HG03571 (cell line): ENCODE results near the gene CRTC3.
"Not testable (repeated sequence)": the region's sequence is repeated elsewhere in the genome, so short reads cannot be mapped to it uniquely, and the experiment has no call there.

ENCODE experiments used
- ATAC-seq: cut with Tn5 transposase; IDR thresholded peaks from one replicate; pipeline ENCODE4 v1.9.1; 2021; ENCODE audit not compliant: unreplicated experiment

CRTC3 gene

DNA sequence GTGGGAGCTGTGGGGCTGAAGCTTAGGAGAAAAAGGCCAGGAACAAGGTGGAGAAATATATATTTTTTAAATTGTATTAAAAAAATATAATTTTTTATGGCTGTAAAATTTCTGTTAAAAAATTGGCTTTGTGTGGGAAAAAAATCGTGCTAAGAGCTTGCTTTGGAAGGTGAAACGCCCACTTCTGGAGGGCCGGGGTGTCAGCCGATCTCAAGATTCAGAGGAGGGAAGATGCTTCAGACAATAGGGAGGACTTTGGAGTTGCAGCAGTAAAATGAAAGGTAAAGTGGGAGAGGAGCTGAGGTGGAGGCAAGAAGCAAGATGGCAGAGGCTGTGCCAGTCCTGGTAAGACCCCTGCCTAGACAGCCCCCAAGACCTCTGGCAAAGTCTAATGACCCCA lies 141.5 kb downstream of the CRTC3 start:
- ATAC-seq, result no peak

DNA sequence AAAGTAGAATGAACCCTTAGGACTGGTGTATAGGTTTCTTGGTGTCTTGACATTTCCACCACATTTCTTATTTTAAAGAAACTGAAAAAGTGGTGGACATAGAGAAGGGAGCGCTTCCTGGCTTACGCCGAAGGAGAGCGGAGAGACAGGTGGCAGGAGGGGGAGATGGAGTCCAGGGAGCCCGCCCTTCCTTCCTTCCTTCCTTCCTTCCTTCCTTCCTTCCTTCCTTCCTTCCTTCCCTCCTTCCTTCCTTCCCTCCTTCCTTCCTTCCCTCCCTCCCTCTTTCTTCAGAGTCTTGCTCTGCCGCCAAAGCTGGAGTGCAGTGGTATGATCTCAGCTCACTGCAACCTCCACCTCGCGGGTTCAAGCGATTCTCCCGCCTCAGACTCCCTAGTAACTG lies 143.6 kb downstream of the CRTC3 start:
- ATAC-seq, result not testable (repeated sequence)

DNA sequence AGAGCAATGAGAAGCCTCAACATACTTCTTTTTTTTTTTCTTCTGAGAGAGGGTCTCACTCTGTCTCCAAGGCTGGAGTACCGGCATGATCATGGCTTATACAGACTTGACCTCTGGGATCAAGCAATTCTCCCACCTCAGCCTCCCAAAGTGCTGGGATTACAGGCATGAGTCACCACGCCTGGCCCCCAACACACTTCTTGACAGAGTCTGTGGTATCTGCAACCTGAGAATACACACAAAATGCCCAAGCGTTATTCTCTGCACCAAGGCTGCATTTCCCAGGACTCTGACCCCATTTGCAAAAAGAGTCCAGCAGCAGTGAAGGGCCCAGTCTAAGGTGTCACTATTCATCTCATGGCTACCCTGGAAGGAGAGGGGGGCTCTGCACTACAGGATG lies 144.8 kb downstream of the CRTC3 start:
- no peak for ATAC-seq

DNA sequence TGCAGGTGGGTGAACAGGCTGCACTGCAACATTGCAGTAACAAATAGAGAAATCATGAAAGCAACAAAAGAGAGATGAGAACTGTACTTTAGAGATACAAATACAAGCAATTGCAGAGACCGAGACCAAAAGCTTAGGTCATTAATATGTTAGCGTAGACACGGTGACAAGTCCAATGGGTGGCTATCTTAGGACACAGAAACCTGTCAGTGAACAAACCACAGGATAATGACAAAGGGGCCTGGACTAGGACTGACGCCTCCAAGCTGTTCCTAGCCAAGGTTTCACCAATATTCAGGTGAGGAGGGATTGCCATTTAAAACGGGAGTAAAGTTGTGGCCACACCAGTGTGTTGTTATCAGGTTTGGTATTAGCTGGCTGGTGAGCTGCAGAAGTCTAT lies 145.7 kb downstream of the CRTC3 start:
- ATAC-seq, result no peak

DNA sequence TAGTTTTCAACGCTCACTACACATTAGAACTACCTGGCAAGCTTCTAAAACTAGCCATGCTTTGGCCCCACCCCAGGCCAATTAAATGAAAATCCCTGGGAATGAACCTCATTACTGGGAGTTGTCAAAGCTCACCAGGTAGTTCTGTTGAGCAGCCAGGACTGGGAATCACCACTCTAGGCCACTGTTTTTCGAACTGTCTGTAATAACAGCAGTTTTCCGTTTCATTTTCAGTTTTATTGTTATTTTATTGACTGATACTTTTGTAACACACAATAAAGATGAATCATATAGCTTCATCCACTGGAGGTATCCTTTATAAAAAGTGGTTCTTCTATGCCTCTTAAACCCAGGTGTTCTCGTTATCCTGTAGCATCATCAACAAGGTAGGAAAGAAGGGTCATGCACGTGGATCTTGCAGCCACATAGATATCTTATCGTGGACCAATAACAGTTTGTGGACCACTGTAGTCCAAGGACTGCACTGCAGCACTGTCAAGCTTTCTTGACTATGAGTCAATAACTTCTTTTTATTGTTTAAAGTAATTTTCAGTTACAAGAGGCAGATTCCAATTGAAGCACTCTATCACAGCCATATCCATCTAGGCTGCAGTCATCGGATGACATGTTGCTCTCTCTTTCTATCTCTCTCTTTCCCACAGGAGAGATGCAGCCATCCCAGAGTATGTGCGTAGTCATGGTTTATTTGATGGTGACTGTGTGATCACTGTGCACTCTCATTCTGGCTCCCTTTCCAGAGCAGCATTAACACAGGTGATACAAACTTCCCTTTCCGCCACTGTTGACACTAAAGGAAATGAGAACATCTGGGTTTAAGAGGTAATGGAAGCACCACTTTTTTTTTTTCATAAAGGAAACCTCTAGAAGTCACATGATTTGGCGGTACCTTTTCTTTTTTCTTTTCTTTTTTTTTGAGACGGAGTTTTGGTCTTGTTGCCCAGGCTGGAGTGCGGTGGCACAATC lies 148.4 kb downstream of the CRTC3 start:
- ATAC-seq, result no peak

DNA sequence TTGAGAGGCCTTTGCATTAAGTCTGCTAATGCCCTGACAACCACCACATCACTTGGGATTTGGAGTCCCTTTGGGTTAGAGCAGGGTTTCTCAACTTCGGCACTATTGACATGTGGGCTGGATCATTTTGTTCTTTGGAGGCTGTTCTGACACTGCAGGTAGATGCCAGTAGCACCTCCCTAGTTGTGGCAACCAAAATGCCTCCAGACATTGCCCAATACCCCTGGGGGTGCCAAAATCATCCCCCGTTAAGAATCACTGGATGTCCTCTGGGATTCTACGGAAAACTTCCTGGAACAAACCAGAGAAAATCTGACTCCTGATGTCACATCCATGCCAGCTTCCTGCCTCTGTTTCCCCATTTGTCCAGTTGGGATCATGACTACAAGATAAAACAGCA lies 150.2 kb downstream of the CRTC3 start:
- no peak for ATAC-seq

DNA sequence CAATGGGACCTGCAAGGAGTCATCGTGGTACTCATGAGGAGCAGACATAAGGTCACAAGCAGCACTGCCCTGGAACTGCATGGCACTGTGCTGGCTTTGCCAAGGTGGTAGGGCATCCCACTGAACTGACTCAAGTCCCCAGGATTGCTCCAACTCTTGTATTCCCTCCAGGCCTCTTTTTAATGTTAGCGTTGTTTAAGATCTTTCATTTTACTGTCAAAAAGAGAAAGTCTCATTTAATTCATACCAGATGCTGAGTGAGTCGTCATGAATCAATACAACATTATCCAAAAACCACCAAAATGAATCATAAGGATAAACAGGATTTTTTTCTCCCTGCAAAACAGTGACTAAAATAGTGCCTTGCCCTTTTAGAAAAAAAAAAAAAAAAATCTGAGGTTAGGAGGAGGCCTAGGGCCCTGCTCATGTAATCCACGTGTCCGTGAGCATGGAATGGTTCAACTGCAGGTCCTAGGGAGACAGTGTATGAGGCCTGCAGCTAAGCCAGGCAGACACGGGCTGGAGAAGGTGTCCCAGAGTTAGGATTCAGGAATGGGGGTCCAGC lies 150.7 kb downstream of the CRTC3 start:
- no peak for ATAC-seq

DNA sequence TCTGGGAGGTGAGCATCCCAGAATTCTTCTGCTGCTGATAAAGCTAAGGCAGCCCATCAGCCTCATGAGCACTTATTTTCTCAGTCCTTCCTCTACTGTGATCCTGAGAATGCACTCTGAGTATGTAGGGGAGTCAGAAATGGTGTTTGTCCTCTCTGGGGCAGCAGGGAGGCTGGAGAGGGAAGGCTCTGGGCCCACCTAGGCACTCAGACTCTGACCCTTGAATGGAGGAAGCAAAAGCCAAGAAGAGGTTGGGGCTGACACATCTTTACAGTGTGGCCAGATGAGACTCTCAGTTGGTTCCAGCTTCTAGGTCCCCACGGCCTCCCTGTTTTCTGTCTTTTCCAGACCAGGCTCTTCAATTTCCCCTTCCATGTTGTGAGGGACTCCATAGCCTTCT lies 151.3 kb downstream of the CRTC3 start:
- ATAC-seq, result no peak

DNA sequence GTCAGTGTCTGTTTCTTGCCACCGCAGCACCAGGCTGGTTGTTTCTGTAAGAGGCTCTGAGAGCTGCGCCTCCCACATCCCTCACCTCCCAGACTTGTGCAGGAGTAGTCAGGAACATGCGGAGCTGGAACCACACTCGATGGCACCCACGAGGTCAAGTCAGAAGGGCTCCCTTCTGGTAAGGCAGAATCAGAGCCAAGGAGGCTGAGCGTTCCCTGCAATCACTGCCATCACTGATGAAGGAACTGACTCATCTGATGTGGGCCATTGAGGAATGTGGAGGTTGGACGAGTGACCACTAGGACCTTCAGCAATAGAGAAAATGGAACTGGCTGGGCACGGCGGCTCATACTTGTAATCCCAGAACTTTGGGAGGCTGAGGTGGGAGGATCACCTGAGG lies 151.8 kb downstream of the CRTC3 start:
- no peak for ATAC-seq

DNA sequence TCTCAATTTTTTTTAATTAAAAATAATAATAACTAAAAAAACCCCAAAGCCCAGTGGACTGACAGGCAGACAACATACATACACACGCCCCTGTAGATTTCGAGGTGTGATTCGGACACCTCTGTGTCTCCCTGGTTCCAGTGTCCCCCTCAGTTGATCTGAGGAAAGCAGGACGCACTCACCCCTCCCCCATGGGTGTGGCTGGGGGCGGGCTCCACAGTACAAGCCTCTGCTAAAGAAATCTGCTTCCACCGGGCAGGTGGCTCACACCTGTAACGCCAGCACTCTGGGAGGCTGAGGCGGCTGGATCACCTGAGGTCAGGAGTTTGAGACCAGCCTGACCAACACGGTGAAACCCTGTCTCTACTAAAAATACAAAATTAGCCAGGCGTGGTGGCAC lies 153.6 kb downstream of the CRTC3 start:
- no peak for ATAC-seq

DNA sequence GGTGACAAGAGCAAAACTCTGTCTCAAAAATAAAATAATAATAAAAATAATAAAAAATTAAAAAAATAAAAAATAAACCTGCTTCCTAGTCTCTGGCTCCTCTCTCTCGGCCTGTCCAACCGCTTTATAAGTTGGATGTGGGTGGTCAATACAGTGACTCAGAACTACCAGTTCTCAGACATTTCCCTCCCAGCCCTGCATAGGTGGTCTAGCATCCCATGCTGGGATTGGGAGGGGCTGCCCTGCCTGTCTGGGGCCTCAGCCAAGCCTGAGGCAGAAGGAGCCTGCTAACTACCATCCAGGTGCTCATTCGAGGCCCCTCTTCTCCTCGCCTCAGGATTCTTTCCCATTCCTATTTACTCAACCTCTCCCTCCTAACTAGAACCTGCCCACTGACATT lies 154.2 kb downstream of the CRTC3 start:
- ATAC-seq, result no peak

DNA sequence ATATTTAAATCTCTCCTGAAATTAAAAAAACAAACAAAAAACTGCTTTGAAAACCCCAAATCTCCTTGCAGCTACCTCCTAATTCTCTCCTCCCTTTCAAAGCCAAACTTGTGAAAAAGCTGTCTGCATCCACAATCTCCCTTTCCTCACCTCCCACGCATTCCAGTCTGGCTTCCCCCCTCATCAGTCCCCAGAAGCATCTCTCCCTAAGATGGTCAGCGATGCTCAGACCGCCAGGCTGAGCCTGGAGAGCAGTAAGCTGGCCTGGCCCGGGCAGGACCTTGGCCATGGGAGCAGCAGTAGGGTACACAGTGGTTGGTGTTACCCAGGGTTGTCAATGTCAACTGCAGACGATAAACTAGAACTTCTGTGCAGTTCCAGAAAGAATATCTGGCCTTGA lies 154.6 kb downstream of the CRTC3 start:
- no peak for ATAC-seq

DNA sequence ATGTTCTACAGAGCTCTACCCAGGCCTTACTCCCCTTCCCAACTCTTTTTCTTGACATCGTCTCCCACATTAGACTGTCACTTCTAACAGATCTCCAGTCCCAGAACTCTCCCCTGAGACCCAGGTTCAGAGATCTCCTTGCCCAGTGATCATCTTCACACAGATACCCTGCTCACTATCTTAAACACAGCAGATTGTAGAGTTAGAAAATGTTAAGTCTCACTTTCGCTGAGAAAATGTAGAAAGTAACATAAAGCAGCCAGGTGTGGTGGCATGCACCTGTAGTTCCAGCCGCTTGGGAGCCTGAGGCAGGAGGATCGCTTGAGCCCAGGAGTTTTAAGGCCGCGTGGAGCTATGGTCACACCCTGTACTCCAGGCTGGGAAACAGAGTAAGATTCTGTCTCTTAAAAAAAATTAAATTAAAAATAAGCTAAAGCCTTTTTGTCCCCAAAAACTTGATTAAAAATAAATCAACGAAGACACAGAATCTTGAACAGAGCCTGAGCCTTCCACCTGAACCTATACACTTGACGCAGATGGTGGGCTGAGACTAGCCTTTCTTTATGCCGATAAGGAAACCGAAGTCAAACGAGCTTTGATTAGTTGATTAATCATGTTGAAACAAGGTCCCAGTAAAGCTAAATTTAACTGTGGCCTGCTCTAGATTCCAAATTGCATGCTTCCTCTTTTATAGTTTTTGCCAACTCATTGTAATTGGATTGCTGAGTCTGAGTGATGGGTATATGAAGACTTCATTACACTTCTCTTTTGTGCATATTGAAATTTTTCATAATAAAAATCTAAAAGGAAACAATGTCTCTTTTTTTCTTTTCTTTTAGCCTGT lies 156.1 kb downstream of the CRTC3 start:
- ATAC-seq, result peak; percentile 26

DNA sequence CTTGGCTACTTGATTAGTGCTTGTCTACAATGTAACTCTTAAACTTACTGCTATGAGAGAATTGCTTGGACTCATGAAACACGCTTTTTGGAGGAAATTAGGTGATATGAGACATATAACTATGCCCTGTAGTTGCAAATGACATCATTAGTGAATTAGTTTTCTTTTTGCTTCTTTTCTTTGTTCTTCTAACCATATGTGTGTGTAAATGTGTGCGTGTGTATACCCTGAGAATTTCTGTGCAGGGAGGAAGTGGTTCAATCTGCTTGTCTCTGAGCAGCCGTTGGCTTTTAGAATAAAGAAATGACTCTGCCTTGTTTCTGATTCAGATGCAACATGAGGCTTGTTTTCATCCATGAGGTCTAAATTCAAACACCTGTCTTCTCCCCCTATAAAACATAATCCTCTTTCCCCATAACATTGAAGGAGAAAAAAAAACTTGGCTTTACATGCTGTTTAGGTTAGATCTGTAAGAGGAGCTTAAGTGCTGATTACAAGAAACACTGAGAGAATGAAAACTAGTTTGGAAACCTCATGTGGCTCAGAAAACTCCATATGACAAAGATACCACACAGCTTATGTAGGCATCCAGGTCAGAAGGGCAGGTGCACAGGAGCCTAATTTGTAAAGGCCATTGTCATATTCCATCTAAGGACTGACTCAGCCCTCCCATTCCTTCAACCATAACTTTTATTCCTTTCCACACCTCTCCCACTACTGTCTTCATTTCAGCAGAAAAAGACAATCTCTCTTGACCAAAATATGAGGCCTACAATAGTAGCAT lies 156.9 kb downstream of the CRTC3 start:
- peak; percentile 82 for ATAC-seq

DNA sequence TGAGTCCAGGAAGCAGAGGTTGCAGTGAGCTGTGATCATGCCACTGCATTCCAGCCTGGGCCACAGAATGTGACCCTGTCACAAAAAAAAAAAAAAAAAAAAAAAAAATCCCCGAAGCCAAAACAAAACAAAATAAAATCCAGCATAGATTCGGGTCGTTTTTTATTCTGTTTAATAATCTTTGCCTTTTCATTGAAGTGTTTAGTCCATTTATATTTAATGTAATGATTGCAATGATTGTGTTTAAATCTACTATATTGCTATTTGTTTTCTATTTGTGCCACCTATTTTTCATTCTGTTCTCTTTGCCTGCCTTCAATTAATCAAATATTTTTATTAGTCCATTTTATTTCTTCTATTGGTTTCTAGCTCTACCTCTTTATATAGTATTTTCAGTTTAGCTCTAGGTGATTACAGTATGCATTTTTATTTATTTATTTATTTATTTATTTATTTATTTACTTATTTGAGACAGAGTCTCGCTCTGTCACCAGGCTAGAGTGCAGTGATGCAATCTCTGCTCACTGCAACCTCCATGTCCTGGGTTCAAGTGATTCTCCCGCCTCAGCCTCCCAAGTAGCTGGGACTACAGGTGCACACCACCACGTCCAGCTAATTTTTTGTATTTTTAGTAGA lies 159.7 kb downstream of the CRTC3 start:
- ATAC-seq, result not testable (repeated sequence)

DNA sequence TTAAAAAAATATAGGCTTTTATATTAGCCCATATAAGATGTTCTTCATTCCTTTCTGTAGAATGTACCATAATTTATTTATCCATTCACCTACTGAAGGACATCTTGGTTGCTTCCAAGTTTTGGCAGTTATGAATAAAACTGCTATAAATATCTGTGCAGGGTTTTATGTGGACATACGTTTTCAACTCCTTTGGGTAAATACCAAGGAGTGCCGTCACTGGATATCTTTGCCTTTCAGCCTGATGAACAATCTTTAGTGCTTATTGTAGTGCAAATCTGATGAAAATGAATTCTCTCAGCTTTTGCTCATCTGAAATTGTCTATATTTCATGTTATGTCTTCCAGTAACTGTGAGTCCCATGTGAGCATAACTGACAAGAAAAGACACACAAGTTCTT lies 160.9 kb downstream of the CRTC3 start:
- no peak for ATAC-seq

DNA sequence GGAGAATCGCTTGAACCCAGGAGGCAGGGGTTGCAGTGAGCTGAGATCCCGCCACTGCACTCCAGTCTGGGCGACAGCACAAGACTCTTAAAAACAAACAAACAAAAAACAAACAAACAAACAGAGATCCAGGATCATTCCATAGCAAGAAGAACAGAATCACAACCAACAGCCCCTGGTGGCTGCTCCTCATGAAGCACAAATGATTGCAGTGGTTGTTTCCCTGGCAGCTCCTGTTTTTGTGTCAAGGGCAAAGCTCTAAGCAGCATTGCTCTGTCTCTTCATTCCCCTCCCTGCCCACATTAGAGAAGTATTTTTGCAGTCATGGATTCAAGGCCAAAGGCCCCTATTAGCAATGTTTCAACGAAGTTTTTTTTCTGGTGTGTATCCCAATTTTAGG lies 161.6 kb downstream of the CRTC3 start:
- ATAC-seq, result no peak

DNA sequence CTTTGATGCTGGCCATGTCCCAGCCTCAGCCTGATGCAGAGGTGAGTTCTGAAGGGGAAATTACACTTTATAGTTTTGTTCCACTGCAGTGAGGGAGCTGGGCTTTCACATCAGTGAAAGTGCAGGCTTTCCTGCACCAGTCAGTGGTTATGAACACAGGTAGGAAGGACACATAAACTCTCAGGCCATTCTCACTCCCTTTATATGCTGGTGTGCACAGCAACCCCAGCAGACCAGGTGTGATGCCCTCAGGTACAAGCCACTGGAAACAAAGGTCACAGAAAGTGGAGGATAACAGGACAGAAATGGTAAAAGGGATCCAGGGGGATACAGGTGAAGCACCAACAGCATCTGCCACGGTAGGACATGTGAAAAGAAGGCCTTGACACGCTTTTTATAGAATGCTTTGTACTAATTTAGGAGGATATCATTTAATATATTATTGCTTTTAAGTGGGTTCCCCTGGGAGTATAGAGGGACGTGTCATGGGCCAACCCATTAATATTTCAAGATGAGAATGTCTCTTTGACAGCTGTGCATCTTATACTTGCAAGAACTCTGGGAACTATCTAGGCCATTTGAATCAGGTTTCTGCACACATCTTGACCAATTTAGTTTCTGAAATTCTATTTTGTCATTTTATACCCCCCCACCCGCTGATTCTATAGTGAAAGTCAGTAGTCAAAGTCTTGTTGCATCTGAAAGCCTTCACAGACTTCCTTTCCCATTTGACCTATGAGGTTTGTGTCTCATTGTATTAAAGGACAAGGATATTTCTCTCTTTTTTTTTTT lies 162.5 kb downstream of the CRTC3 start:
- ATAC-seq, result peak; percentile 56
